GM19467 (cell line): ENCODE measurements around the gene XRCC4.
"Not testable (repeated sequence)": the region's sequence is repeated elsewhere in the genome, so short reads cannot be mapped to it uniquely, and the experiment has no call there.

Source experiments
- ATAC-seq: cut with Tn5 transposase; IDR thresholded peaks from one replicate; pipeline ENCODE4 v1.9.1; 2021; ENCODE audit warnings: mild to moderate bottlenecking, moderate library complexity; ENCODE audit not compliant: unreplicated experiment

The XRCC4 gene

GRCh38 chr5:83253720-83254119 is 176.4 kb downstream of the XRCC4 start:
- ATAC-seq, result no peak

- no peak for ATAC-seq
Measured at GRCh38 chr5:83255268-83255667, 177.9 kb downstream of the XRCC4 start.

GRCh38 chr5:83256091-83256780 is 178.9 kb downstream of the XRCC4 start:
- ATAC-seq, result no peak

- not testable (repeated sequence) for ATAC-seq
Measured at GRCh38 chr5:83257684-83258083, 180.3 kb downstream of the XRCC4 start.

GRCh38 chr5:83265318-83265717 is 188.0 kb downstream of the XRCC4 start:
- ATAC-seq, result no peak

- ATAC-seq, result no peak
Measured at GRCh38 chr5:83270311-83270710, 193.0 kb downstream of the XRCC4 start.

- no peak for ATAC-seq
Measured at GRCh38 chr5:83277154-83277553, 199.8 kb downstream of the XRCC4 start.

GRCh38 chr5:83277953-83278352 is 200.6 kb downstream of the XRCC4 start:
- ATAC-seq, result peak; percentile 66

- ATAC-seq, result no peak
Measured at GRCh38 chr5:83281176-83281575, 203.8 kb downstream of the XRCC4 start.

- ATAC-seq, result no peak
Measured at GRCh38 chr5:83281658-83282057, 204.3 kb downstream of the XRCC4 start.

GRCh38 chr5:83283761-83284160 is 206.4 kb downstream of the XRCC4 start:
- ATAC-seq, result no peak

GRCh38 chr5:83285661-83286398 is 208.5 kb downstream of the XRCC4 start:
- ATAC-seq, result no peak

GRCh38 chr5:83294246-83294645 is 216.9 kb downstream of the XRCC4 start:
- no peak for ATAC-seq

- ATAC-seq, result no peak
Measured at GRCh38 chr5:83299353-83299752, 222.0 kb downstream of the XRCC4 start.

GRCh38 chr5:83306572-83307241 is 229.4 kb downstream of the XRCC4 start:
- peak; percentile 93 for ATAC-seq

- no peak for ATAC-seq
Measured at GRCh38 chr5:83312663-83313062, 235.3 kb downstream of the XRCC4 start.

- ATAC-seq, result no peak
Measured at GRCh38 chr5:83313436-83313835, 236.1 kb downstream of the XRCC4 start.

- no peak for ATAC-seq
Measured at GRCh38 chr5:83321483-83322055, 244.2 kb downstream of the XRCC4 start.

- no peak for ATAC-seq
Measured at GRCh38 chr5:83322273-83322924, 245.1 kb downstream of the XRCC4 start.

GRCh38 chr5:83323557-83324180 is 246.3 kb downstream of the XRCC4 start:
- ATAC-seq, result no peak

GRCh38 chr5:83331842-83332241 is 254.5 kb downstream of the XRCC4 start:
- ATAC-seq, result no peak
